Cardiac fibroblast (primary cell): ENCODE data around the gene SYNE2.
A peak's percentile ranks its signal among the peaks of the same experiment; 100 is the strongest.

Experiments
- DNase-seq, 2 donors: peaks; one replicate each; pipeline versions ENCODE4 v3.0.0 to v3.0.0-alpha.2; 2010; ENCODE audit warnings: low read depth in 2 of 2
- H3K4me3 ChIP-seq, 2 donors: replicated peaks in 1 of 2; 1 replicate in 1 of 2; 2 replicates in 1 of 2; pipeline ENCODE4 v1.5.1; 2011; ENCODE audit warnings: low read depth in 2 of 2, low read length in 2 of 2, mild to moderate bottlenecking in 2 of 2, moderate library complexity in 1 of 2
- TF ChIP-seq, protein P1 (sequence below): IDR thresholded peaks from one replicate; pipeline ENCODE4 v1.5.1; 2011; ENCODE audit warnings: low read depth, mild to moderate bottlenecking, low read length, inconsistent platforms

SYNE2 gene

DNA sequence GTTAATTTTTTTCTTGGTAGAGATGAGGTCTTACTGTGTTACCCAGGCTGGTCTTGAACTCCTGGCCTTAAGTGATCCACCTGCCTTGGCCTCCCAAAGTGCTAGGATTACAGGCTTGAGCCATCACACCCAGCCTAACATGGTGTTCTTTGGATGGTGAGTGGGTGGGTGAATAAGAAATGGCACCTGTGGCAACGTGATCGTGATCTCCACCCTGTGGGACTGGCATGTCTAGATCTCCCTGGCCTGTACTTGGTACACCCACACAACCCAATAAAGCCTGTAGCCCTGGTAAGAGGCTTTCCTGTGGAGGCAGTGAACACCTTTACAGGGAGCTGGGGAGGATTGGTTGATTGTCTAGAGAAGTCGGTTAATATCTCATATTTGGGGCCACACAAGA, 25.2 kb downstream of the SYNE2 start:
- DNase-seq: no peak
- TF ChIP-seq, protein P1, sequence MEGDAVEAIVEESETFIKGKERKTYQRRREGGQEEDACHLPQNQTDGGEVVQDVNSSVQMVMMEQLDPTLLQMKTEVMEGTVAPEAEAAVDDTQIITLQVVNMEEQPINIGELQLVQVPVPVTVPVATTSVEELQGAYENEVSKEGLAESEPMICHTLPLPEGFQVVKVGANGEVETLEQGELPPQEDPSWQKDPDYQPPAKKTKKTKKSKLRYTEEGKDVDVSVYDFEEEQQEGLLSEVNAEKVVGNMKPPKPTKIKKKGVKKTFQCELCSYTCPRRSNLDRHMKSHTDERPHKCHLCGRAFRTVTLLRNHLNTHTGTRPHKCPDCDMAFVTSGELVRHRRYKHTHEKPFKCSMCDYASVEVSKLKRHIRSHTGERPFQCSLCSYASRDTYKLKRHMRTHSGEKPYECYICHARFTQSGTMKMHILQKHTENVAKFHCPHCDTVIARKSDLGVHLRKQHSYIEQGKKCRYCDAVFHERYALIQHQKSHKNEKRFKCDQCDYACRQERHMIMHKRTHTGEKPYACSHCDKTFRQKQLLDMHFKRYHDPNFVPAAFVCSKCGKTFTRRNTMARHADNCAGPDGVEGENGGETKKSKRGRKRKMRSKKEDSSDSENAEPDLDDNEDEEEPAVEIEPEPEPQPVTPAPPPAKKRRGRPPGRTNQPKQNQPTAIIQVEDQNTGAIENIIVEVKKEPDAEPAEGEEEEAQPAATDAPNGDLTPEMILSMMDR: no peak
- no peak overlapping the region for H3K4me3 ChIP-seq

GRCh38 chr14:63878792-63879191, 26.0 kb downstream of the SYNE2 start:
- TF ChIP-seq, protein P1: no peak
- DNase-seq: no peak
- no peak overlapping the region for H3K4me3 ChIP-seq

GRCh38 chr14:63881926-63882325, 29.1 kb downstream of the SYNE2 start:
- no peak for DNase-seq
- no peak overlapping the region for H3K4me3 ChIP-seq
- TF ChIP-seq, protein P1: no peak

DNA sequence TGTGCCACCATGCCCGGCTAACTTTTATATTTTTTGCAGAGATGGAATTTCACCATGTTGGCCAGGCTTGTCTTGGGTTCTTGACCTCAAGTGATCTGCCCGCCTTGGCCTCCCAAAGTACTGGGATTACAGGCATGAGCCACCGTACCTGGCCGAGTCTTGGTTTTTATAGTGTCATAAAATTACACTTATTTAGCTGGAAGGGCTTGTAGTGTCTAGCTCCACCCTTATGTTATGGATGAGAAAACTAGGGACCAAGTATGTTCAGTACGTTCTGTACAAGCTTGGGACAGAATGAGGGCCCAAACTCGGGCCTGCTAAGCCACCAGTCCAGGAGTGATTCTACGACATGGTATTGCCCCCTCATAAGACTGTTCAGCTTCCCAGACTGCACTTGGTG, 35.1 kb downstream of the SYNE2 start:
- TF ChIP-seq, protein P1: no peak
- DNase-seq: no peak
- no peak overlapping the region for H3K4me3 ChIP-seq

GRCh38 chr14:63890553-63890952, 37.7 kb downstream of the SYNE2 start:
- H3K4me3 ChIP-seq: no peak overlapping the region
- TF ChIP-seq, protein P1: no peak
- DNase-seq: no peak

DNA sequence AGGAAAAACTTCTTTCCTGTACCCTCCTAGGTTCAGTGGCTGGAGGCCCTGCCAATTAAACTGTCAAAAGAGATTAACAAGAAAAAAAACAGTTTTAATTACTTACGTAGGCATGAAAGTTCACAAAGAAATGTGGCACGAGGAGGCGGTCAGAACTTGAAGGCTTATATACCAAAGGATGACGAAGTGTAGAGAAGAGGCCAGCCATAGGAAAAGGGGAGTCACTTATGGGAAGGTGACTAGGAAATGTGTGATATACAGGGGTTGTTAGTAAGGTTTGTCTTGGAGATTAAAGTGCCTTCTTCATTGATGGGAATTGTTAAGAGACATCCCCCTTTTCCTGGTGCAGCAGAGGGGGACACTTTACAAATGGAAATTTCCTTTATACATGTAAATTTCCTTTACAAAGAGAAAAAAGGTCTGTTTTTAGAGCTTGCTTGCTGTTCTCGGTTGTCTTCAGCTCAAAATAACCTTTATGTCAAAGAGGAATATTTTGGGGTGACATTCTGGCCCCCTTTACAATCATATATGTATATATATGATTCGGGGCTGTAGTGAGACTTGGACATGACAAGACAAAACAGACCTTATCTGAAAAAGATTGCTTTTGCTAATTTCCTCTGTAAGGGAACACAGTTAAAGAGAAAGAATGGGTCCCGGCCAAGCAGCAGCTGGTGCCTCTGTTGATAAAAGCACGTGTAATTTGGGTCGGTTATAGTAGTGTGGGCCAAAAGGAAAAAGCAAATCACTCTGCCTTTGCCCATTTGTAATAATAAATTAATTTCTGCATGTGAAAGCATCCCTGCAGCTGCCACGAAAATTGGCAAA, 38.6 kb downstream of the SYNE2 start:
- DNase-seq: peak in 1 of 2 donors; percentile 54
- no peak overlapping the region for H3K4me3 ChIP-seq
- TF ChIP-seq, protein P1: no peak
